SU-DHL-6 (cell line): Measurements from ENCODE around the gene TSNAX.

Source experiments
- H2AFZ ChIP-seq: fragments of 200-600 bp; sonication (generic); 2 replicates; pipeline ENCODE4 v1.6.1; 2014; ENCODE audit warnings: low read depth, mild to moderate bottlenecking, moderate library complexity, mixed read lengths, antibody characterized with exemption, low read length; ENCODE audit not compliant: severe bottlenecking
- H3F3A ChIP-seq: fragments of 200-600 bp; shearing (Covaris generic); 2 replicates; pipeline ENCODE4 v1.6.0; 2016; ENCODE audit warnings: antibody characterized with exemption, mild to moderate bottlenecking; ENCODE audit not compliant: insufficient read depth
- H3K27ac ChIP-seq: fragments of 200-600 bp; sonication (generic); 2 replicates; pipeline ENCODE4 v1.5.1; 2016; ENCODE audit warnings: low read depth, mild to moderate bottlenecking, low read length, moderate library complexity, mixed read lengths
- H3K27me3 ChIP-seq: fragments of 200-600 bp; sonication (generic), shearing (Covaris generic); 2 replicates; pipeline ENCODE4 v1.6.0; 2014; ENCODE audit warnings: mild to moderate bottlenecking, low read length
- H3K36me3 ChIP-seq: fragments of 200-600 bp; sonication (generic); 2 replicates; pipeline ENCODE4 v1.6.1; 2014; ENCODE audit warnings: mild to moderate bottlenecking, low read length, mixed read lengths
- H3K4me2 ChIP-seq: fragments of 300-600, 200-600 bp; shearing (Covaris generic), sonication (generic); 2 replicates; pipeline ENCODE4 v1.6.0; 2014; ENCODE audit warnings: low read length, low read depth, mild to moderate bottlenecking; ENCODE audit not compliant: poor library complexity, severe bottlenecking
- H3K4me3 ChIP-seq: fragments of 200-600 bp; sonication (generic); 2 replicates; pipeline ENCODE4 v1.5.1; 2014; ENCODE audit warnings: antibody characterized with exemption, low read length, mild to moderate bottlenecking, mixed read lengths; ENCODE audit not compliant: insufficient read depth, poor library complexity, severe bottlenecking
- H3K79me2 ChIP-seq: fragments of 200-600 bp; sonication (generic); 2 replicates; pipeline ENCODE4 v1.6.1; 2014; ENCODE audit warnings: mild to moderate bottlenecking, low read length, moderate library complexity; ENCODE audit not compliant: insufficient read depth
- H3K9ac ChIP-seq: fragments of 200-600 bp; sonication (generic); 2 replicates; pipeline ENCODE4 v1.7.0; 2014; ENCODE audit warnings: mild to moderate bottlenecking, low read length
- H3K9me2 ChIP-seq: fragments of 200-600 bp; sonication (generic); replicated peaks from 2 replicates; pipeline ENCODE4 v1.6.1; 2014; ENCODE audit warnings: low read length; ENCODE audit not compliant: insufficient read depth
- H3K9me3 ChIP-seq: fragments of 200-600 bp; sonication (generic); 2 replicates; pipeline ENCODE4 v1.6.1; 2014; ENCODE audit warnings: low read length, mixed read lengths; ENCODE audit not compliant: insufficient read depth
- H4K20me1 ChIP-seq: fragments of 200-600 bp; sonication (generic); 2 replicates; pipeline ENCODE4 v1.6.1; 2014; ENCODE audit warnings: low read depth, mild to moderate bottlenecking, antibody characterized with exemption, low read length, moderate library complexity, mixed read lengths
- EZH2phosphoT487 ChIP-seq: fragments of 200-600 bp; sonication (generic), shearing (Covaris generic); conservative IDR thresholded peaks from 2 replicates; pipeline ENCODE4 v1.6.1; 2018; ENCODE audit warnings: mild to moderate bottlenecking, antibody characterized with exemption, low read length, moderate library complexity, mixed read lengths
- TF ChIP-seq, protein P1 (sequence below): fragments of 200-600 bp; sonication (generic); IDR thresholded peaks from one replicate; pipeline ENCODE4 v1.5.1; 2017; ENCODE audit warnings: antibody characterized with exemption, mild to moderate bottlenecking, low read length, moderate library complexity; ENCODE audit not compliant: insufficient read depth, poor library complexity, severe bottlenecking

Gene TSNAX

DNA sequence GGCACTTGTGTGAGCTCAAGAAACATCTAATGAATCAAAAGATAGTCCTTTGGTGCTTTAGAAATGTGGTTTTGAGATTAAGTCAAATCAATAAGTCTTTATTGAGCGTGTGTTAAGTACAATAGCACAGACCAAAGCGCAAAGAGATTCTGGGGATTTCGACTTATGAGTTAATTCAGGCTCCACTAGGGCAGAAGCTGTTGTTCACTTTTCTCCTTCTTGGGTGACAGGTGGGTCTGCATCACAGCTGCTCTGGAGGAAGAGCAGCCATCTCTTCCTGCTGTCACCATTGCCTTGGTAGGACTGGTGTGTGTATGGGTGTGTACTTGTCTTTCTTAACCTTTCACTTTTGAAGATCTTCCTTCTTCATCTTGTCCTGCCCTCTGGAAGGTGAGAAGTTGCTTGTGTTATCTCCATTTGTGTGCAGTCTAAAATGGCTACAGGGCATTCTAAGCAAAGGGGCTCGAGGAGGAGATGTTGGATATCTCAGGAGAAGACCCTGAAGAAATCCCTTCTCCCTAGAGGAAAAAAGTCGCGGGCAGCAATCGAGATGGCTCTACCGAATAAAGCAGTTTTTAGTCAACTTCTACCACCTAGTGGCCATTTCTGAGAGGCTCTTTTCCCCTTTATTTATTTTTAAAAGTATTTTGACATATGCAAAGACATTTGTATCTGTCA, 75.3 kb downstream of the TSNAX start:
- Histone ChIP-seq H2AFZ (peak overlapping the region; percentile 98), H3F3A (no peaks in the 10 kb centered on the region), H3K9me2 (no peaks in the 10 kb centered on the region), H3K4me2 (peak overlapping the region; percentile 83), H3K9me3 (no peaks in the 10 kb centered on the region), H3K27me3 (no peaks in the 10 kb centered on the region), H3K9ac (peak overlapping the region; percentile 50), H3K4me3 (peak overlapping the region; percentile 60), H3K27ac (no peak overlapping the region), H4K20me1 (no peaks in the 10 kb centered on the region), H3K36me3 (no peaks in the 10 kb centered on the region), H3K79me2 (no peaks in the 10 kb centered on the region)
- TF ChIP-seq, protein P1, sequence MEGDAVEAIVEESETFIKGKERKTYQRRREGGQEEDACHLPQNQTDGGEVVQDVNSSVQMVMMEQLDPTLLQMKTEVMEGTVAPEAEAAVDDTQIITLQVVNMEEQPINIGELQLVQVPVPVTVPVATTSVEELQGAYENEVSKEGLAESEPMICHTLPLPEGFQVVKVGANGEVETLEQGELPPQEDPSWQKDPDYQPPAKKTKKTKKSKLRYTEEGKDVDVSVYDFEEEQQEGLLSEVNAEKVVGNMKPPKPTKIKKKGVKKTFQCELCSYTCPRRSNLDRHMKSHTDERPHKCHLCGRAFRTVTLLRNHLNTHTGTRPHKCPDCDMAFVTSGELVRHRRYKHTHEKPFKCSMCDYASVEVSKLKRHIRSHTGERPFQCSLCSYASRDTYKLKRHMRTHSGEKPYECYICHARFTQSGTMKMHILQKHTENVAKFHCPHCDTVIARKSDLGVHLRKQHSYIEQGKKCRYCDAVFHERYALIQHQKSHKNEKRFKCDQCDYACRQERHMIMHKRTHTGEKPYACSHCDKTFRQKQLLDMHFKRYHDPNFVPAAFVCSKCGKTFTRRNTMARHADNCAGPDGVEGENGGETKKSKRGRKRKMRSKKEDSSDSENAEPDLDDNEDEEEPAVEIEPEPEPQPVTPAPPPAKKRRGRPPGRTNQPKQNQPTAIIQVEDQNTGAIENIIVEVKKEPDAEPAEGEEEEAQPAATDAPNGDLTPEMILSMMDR: peak; percentile 58
- TF ChIP-seq EZH2phosphoT487: no peak

DNA sequence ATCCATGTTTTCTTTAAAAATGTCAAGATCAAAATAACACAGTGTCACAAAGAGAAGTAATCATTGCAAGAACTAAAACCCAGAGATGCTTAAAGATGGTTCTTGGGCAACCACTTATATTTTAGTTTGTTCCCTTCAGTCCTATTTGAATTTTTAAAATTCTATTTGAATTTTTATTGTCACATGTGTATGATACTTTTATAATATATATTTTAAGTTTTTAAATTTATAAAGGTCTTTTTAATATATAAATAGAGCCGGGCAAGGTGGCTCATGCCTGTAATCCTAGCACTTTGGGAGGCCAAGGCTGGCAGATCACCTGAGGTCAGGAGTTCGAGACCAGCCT, 75.8 kb downstream of the TSNAX start:
- Histone ChIP-seq H3K36me3 (no peaks in the 10 kb centered on the region), H3F3A (no peaks in the 10 kb centered on the region), H2AFZ (no peak overlapping the region), H3K4me2 (peak overlapping the region; percentile 83), H3K79me2 (no peaks in the 10 kb centered on the region), H3K27ac (no peak overlapping the region), H3K9ac (no peak overlapping the region), H3K4me3 (no peak overlapping the region), H3K27me3 (no peaks in the 10 kb centered on the region), H3K9me2 (no peaks in the 10 kb centered on the region), H4K20me1 (no peaks in the 10 kb centered on the region), H3K9me3 (no peaks in the 10 kb centered on the region)
- TF ChIP-seq EZH2phosphoT487: no peak
- TF ChIP-seq, protein P1: no peak

DNA sequence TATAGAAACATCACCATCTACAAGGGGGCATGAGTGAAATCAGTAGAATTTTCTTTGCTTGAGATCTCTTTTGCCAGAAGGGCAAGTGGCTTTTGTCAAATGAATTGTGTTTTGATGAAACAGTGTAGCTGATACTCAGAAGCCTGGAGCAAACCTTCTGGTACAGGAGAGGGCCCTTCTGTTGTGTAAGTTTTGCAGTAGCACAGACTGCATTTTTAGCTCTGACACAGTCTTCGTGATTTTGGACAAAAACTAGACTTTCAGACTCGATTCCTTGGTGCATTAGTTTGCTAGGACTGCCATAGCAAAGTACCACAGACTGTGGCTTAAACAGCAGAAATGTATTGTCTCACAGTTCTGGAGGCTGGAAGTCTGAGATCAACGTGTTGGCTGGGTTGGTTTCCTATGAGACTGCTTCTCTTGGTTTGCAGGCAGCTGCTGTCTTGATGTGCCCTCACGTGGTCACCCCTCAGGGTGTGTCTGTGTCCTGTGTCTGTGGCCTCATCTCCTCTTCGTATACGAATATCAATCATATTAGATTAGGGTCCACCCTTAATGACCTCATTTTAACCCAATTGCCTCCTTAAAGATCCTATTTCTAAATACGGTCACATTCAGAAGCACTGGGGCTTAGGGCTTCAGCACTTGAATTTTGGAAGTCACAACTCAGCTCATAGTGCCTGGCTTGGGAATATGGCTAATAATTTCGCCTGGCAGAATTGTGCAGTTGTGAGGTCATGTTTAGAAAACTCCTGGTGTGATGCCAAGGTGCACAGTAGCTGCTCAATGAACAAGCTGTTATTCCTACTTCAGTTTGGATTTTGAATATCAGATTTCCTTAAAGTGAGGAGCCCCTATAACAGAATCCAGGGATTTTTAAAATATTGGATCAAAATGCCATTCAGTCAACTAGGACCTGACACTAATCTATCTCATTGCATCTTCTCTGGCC, 77.0 kb downstream of the TSNAX start:
- Histone ChIP-seq H3K9ac (no peak overlapping the region), H4K20me1 (no peaks in the 10 kb centered on the region), H3K4me2 (no peak overlapping the region), H2AFZ (no peak overlapping the region), H3K9me3 (no peaks in the 10 kb centered on the region), H3F3A (no peaks in the 10 kb centered on the region), H3K4me3 (no peak overlapping the region), H3K36me3 (no peaks in the 10 kb centered on the region), H3K9me2 (no peaks in the 10 kb centered on the region), H3K79me2 (no peaks in the 10 kb centered on the region), H3K27me3 (no peaks in the 10 kb centered on the region), H3K27ac (no peak overlapping the region)
- TF ChIP-seq EZH2phosphoT487: no peak
- TF ChIP-seq, protein P1: no peak
